Keratinocyte (primary cell): Measurements from ENCODE around the gene E2F8. TPM values are rescaled to one million over a fixed set of nuclear protein-coding genes. Genes with fewer than 3 reads are reported as not detected.

Source experiments
- DNase-seq: peaks from one replicate; pipeline ENCODE4 v3.0.0-alpha.2; 2011; ENCODE audit warnings: low read depth, missing footprints, low spot score
- FAIRE-seq: peaks from 2 replicates; lab custom pipeline; 2011; peaks lifted over from hg19 to GRCh38; lab: Jason Lieb, UNC
- H2AFZ ChIP-seq: 2 replicates; pipeline ENCODE4 v1.6.0; 2012; ENCODE audit warnings: low read length, control low read depth, inconsistent platforms; ENCODE audit not compliant: control insufficient read depth
- H3K27ac ChIP-seq: 2 replicates; pipeline ENCODE4 v1.5.1; 2011; ENCODE audit warnings: low read length; ENCODE audit not compliant: control insufficient read depth, insufficient read depth
- H3K27me3 ChIP-seq: 3 replicates; pipeline ENCODE4 v1.6.0; 2011; ENCODE audit warnings: low read length; ENCODE audit not compliant: control insufficient read depth, insufficient read depth; ENCODE audit errors: extremely low read depth
- H3K36me3 ChIP-seq, 2 experiments: 2 replicates in 1 of 2; 3 replicates in 1 of 2; pipeline ENCODE4 v1.5.1; 2011; ENCODE audit warnings: low read length in 2 of 2, mild to moderate bottlenecking in 1 of 2; ENCODE audit not compliant: control insufficient read depth in 2 of 2, insufficient read depth in 2 of 2; ENCODE audit errors: extremely low read depth in 1 of 2
- H3K4me1 ChIP-seq: 3 replicates; pipeline ENCODE4 v1.5.1; 2011; ENCODE audit warnings: low read length; ENCODE audit not compliant: control insufficient read depth, insufficient read depth; ENCODE audit errors: extremely low read depth
- H3K4me2 ChIP-seq: 3 replicates; pipeline ENCODE4 v1.6.0; 2011; ENCODE audit warnings: low read depth, low read length; ENCODE audit not compliant: control insufficient read depth, insufficient read depth; ENCODE audit errors: extremely low read depth
- H3K4me3 ChIP-seq, 3 experiments: fragments of 200-600 bp in 1 of 3; sonication (generic) in 1 of 3; 2 replicates in 2 of 3; 3 replicates in 1 of 3; pipeline ENCODE4 v1.5.1; 2011 to 2016; ENCODE audit warnings: low read length in 3 of 3, mild to moderate bottlenecking in 3 of 3, control low read depth in 2 of 3, inconsistent platforms in 1 of 3, low read depth in 1 of 3, mixed read lengths in 1 of 3, mixed run types in 1 of 3, moderate library complexity in 1 of 3; ENCODE audit not compliant: control insufficient read depth in 2 of 3, insufficient read depth in 2 of 3; ENCODE audit errors: extremely low read depth in 1 of 3
- H3K79me2 ChIP-seq: 2 replicates; pipeline ENCODE4 v1.6.0; 2012; ENCODE audit warnings: low read length; ENCODE audit not compliant: control insufficient read depth, insufficient read depth
- H3K9ac ChIP-seq: 3 replicates; pipeline ENCODE4 v1.6.0; 2011; ENCODE audit warnings: low read length; ENCODE audit not compliant: control insufficient read depth, insufficient read depth; ENCODE audit errors: extremely low read depth
- H3K9me1 ChIP-seq: 3 replicates; pipeline ENCODE4 v1.6.0; 2011; ENCODE audit warnings: low read length; ENCODE audit not compliant: control insufficient read depth, insufficient read depth; ENCODE audit errors: extremely low read depth
- H3K9me3 ChIP-seq: 2 replicates; pipeline ENCODE4 v1.5.1; 2012; ENCODE audit warnings: low read depth, low read length; ENCODE audit not compliant: control insufficient read depth
- H4K20me1 ChIP-seq: 3 replicates; pipeline ENCODE4 v1.6.0; 2011; ENCODE audit warnings: low read length; ENCODE audit not compliant: control insufficient read depth, insufficient read depth; ENCODE audit errors: extremely low read depth
- EZH2 ChIP-seq: IDR thresholded peaks from one replicate; pipeline ENCODE4 v1.6.1; 2012; ENCODE audit warnings: inconsistent platforms, mild to moderate bottlenecking, low read length, moderate library complexity
- dilution Hi-C: fragments of 300-500 bp; cut with MboI; formaldehyde crosslinking; loops from one replicate; pipeline ENCODE4 v1.7.0; 2020; ENCODE audit warnings: low sequenced_read_pairs; ENCODE audit not compliant: extremely low pct_ligation_motif_present
- polyA plus RNA-seq, 5 experiments: library from polyadenylated mRNA; depleted of rRNA in 3 of 5; stranded (reverse) in 3 of 5; stranded (forward) in 1 of 5; unstranded in 1 of 5; fragments of >200 nt; gene quantifications; 1 replicate in 1 of 5; 2 replicates in 3 of 5; 3 replicates in 1 of 5; pipeline versions ENCODE4 v1.2.1 to v1.2.3, GENCODE V29; 2011 to 2012; ENCODE audit warnings: missing spikeins in 2 of 5, low read depth in 1 of 5, low replicate concordance in 1 of 5
- TF ChIP-seq, protein P1 (sequence below), 3 experiments: IDR thresholded peaks in 1 of 3; conservative IDR thresholded peaks in 1 of 3; optimal IDR thresholded peaks in 1 of 3; 2 replicates in 2 of 3; 3 replicates in 1 of 3; pipeline versions ENCODE3 to v1.5.1; 2011; ENCODE audit warnings: low read length in 3 of 3, mild to moderate bottlenecking in 3 of 3, moderate library complexity in 2 of 3, control low read depth in 1 of 3, inconsistent platforms in 1 of 3; ENCODE audit not compliant: insufficient read depth in 2 of 3; ENCODE audit errors: extremely low read depth in 1 of 3

Gene E2F8
- polyA plus RNA-seq, 1 donor (not counting 4 experiments of a cell fraction or from before 2014, with no cell fraction given): 2.0 TPM

DNA sequence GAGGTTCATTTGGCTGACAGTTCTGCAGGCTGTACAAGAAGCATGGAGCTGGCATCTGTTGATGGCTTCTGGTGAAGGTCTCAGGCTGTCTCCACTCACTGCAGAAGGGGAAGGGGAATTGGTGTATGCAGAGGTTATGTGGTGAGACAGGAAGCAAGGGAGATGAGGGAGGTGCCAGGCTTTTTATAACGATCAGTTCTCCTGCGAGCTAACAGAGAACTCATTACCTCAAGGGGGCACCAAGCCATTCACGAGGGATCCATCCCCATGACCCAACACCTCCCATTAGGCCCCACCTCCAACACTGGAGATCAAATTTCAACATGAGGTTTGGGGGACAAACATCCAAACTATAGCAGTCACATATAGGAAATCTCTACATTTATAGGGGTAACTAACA, 38.7 kb upstream of the E2F8 start:
- no peak for DNase-seq
- Histone ChIP-seq H4K20me1 (no peaks in the 10 kb centered on the region), H3K79me2 (no peaks in the 10 kb centered on the region), H2AFZ (no peak overlapping the region), H3K36me3 (no peaks in the 10 kb centered on the region), H3K4me3 (no peak overlapping the region), H3K9me3 (no peaks in the 10 kb centered on the region), H3K27ac (no peak overlapping the region), H3K9me1 (no peaks in the 10 kb centered on the region), H3K9ac (no peak overlapping the region), H3K4me2 (no peak overlapping the region), H3K27me3 (no peaks in the 10 kb centered on the region), H3K4me1 (peaks cover 18% of the 10 kb centered on the region)
- no peak for FAIRE-seq
- dilution Hi-C loops: no loop called here
- TF ChIP-seq, protein P1, sequence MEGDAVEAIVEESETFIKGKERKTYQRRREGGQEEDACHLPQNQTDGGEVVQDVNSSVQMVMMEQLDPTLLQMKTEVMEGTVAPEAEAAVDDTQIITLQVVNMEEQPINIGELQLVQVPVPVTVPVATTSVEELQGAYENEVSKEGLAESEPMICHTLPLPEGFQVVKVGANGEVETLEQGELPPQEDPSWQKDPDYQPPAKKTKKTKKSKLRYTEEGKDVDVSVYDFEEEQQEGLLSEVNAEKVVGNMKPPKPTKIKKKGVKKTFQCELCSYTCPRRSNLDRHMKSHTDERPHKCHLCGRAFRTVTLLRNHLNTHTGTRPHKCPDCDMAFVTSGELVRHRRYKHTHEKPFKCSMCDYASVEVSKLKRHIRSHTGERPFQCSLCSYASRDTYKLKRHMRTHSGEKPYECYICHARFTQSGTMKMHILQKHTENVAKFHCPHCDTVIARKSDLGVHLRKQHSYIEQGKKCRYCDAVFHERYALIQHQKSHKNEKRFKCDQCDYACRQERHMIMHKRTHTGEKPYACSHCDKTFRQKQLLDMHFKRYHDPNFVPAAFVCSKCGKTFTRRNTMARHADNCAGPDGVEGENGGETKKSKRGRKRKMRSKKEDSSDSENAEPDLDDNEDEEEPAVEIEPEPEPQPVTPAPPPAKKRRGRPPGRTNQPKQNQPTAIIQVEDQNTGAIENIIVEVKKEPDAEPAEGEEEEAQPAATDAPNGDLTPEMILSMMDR (optimal IDR thresholded peaks at IDR 0.05 in 1 of 3, IDR thresholded peaks at IDR 0.05 in 1 of 3, conservative IDR thresholded peaks at IDR 0.05 in 1 of 3; ENCODE audit: extremely low read depth in 1 of 3, insufficient read depth in 2 of 3, low read length in 3 of 3): no peak
- no peak for TF ChIP-seq EZH2

DNA sequence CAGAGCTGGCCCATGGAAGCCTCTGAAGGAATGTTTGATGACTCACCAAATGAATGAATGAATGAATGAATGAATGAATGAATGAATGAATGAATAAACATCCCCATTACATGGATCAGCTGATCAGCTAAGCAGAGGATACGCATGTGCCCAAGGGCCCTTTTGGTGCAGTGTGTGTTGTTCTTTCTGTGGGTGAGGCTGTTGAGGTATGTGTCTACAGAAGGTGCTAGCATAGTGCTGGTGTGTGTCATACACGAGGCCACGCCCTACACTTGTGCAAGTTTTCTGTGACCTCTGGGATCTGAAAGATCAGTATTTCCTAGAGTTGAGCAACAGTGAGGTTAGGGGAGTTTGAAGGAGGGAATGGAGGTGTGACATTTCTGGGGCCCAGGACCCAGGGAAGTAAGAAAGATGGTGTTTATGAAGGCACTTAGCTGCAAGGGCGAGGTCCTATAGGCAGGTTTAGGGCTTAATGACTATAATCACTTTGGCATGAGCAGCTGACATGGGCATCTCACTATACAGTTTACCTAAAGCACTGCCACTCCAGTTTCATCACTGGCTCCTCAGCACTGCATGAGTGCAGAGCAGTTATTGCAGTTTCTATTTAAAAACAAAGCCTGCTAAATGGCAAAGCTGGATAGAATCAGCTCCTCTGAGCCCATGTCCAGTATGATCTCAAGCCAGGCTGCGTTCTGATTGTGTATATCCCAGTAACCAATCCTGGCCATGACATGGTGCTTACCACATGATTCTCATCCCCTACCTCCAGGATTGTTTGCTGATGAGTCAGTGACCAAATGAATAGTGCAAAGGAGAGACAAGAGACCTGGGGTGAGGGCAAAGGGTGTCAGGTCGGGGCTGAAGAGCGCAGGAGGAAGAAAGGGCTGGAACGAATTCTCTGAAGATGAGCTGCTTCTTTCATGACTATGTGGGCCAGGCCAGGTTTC, 36.4 kb upstream of the E2F8 start:
- Histone ChIP-seq H3K9me1 (no peaks in the 10 kb centered on the region), H2AFZ (no peak overlapping the region), H3K4me1 (peaks cover 18% of the 10 kb centered on the region), H3K27me3 (no peaks in the 10 kb centered on the region), H3K27ac (peak overlapping the region; percentile 46), H4K20me1 (no peaks in the 10 kb centered on the region), H3K4me2 (no peak overlapping the region), H3K9ac (no peak overlapping the region), H3K4me3 (no peak overlapping the region), H3K9me3 (no peaks in the 10 kb centered on the region), H3K36me3 (no peaks in the 10 kb centered on the region), H3K79me2 (no peaks in the 10 kb centered on the region)
- TF ChIP-seq EZH2: no peak
- TF ChIP-seq, protein P1 (optimal IDR thresholded peaks at IDR 0.05 in 1 of 3, IDR thresholded peaks at IDR 0.05 in 1 of 3, conservative IDR thresholded peaks at IDR 0.05 in 1 of 3; ENCODE audit: extremely low read depth in 1 of 3, insufficient read depth in 2 of 3, low read length in 3 of 3): no peak
- FAIRE-seq (peak; percentile 89), DNase-seq (peak; percentile 95)
- dilution Hi-C loops: no loop called here
